Chondrocyte (in vitro differentiated cells): ENCODE data around the gene SEL1L2. TPM values are rescaled to one million over a fixed set of nuclear protein-coding genes. Genes with fewer than 3 reads are reported as not detected.
"Not testable (repeated sequence)": the region's sequence is repeated elsewhere in the genome, so short reads cannot be mapped to it uniquely, and the experiment has no call there.

Source experiments
- DNase-seq: peaks from one replicate; pipeline ENCODE4 v3.0.0; 2021; ENCODE audit warnings: mixed read lengths, low spot score
- H3K27ac Mint-ChIP-seq: one replicate; pipeline ENCODE4 v1.8.0; 2021; ENCODE audit warnings: mild to moderate bottlenecking, moderate library complexity, mixed read lengths; ENCODE audit not compliant: unreplicated experiment
- H3K27me3 Mint-ChIP-seq: 2 replicates; pipeline ENCODE4 v1.8.0; 2021; ENCODE audit warnings: low read depth, mixed read lengths
- H3K36me3 Mint-ChIP-seq: 2 replicates; pipeline ENCODE4 v1.8.0; 2021; ENCODE audit warnings: low read depth, mixed read lengths
- H3K4me1 Mint-ChIP-seq: 2 replicates; pipeline ENCODE4 v1.8.0; 2021; ENCODE audit warnings: low read depth, mild to moderate bottlenecking, mixed read lengths
- H3K4me3 Mint-ChIP-seq: one replicate; pipeline ENCODE4 v1.8.0; 2021; ENCODE audit warnings: mild to moderate bottlenecking, moderate library complexity, mixed read lengths; ENCODE audit not compliant: unreplicated experiment
- H3K9me3 Mint-ChIP-seq: 2 replicates; pipeline ENCODE4 v1.8.0; 2021; ENCODE audit warnings: low read depth, mixed read lengths
- CTCF ChIP-seq: fragments of 200-600 bp; sonication (generic); IDR thresholded peaks from 2 replicates; pipeline ENCODE4 v1.5.0; 2021; ENCODE audit warnings: antibody characterized with exemption, mild to moderate bottlenecking, moderate library complexity
- total RNA-seq: library from RNA; stranded (reverse); gene quantifications from 3 replicates; pipeline ENCODE4 v1.2.1, GENCODE V29; 2021

Gene SEL1L2
- total RNA-seq, 1 donor from 2014 or later = not detected

GRCh38 chr20:13995086-13995665, 4.8 kb upstream of the SEL1L2 start, which contains the start of gene MACROD2:
Gene MACROD2, plus strand, starts transcription at chr20:13995516.
- H3K27me3 Mint-ChIP-seq = peaks cover under 1% of the 10 kb centered on the region
- peak within 1 kb of the TSS; percentile 82 for H3K4me3 Mint-ChIP-seq
- no peak for TF ChIP-seq CTCF
- H3K9me3 Mint-ChIP-seq = peaks cover 27% of the 10 kb centered on the region
- DNase-seq = peak; percentile 95
- peaks cover 6% of the 10 kb centered on the region for H3K4me1 Mint-ChIP-seq
- H3K27ac Mint-ChIP-seq = no peak within 1 kb of the TSS
- H3K36me3 Mint-ChIP-seq = peaks cover 3% of the 10 kb centered on the region

- not testable (repeated sequence) for DNase-seq, H3K4me3 Mint-ChIP-seq, H3K27ac Mint-ChIP-seq, H3K27me3 Mint-ChIP-seq, H3K36me3 Mint-ChIP-seq, H3K4me1 Mint-ChIP-seq
- peaks cover 30% of the 10 kb centered on the region for H3K9me3 Mint-ChIP-seq
Measured at GRCh38 chr20:13991955-13992354, 1.5 kb upstream of the SEL1L2 start.

GRCh38 chr20:13991311-13991710, 897 bp upstream of the SEL1L2 start:
- no peak overlapping the region for H3K27ac Mint-ChIP-seq
- no peak for DNase-seq

GRCh38 chr20:13984211-13984610, 6.2 kb downstream of the SEL1L2 start:
- Mint-ChIP-seq H3K27me3 (peaks cover 16% of the 10 kb centered on the region), H3K4me3 (no peak overlapping the region), H3K4me1 (no peaks in the 10 kb centered on the region), H3K9me3 (peaks cover 6% of the 10 kb centered on the region), H3K27ac (no peak overlapping the region), H3K36me3 (no peaks in the 10 kb centered on the region)
- no peak for DNase-seq
- no peak for TF ChIP-seq CTCF

More at GRCh38 chr20:13991311-13991710, 897 bp upstream of the SEL1L2 start:
- H3K27me3 Mint-ChIP-seq = peaks cover 6% of the 10 kb centered on the region
- peaks cover 3% of the 10 kb centered on the region for H3K4me1 Mint-ChIP-seq
- TF ChIP-seq CTCF = no peak
- no peak overlapping the region for H3K4me3 Mint-ChIP-seq
- peaks cover 3% of the 10 kb centered on the region for H3K36me3 Mint-ChIP-seq
- H3K9me3 Mint-ChIP-seq = peaks cover 30% of the 10 kb centered on the region

GRCh38 chr20:13960525-13960924, 29.9 kb downstream of the SEL1L2 start:
- no peaks in the 10 kb centered on the region for H3K4me1 Mint-ChIP-seq
- no peak overlapping the region for H3K27ac Mint-ChIP-seq
- no peaks in the 10 kb centered on the region for H3K36me3 Mint-ChIP-seq
- no peak for DNase-seq
- no peak overlapping the region for H3K4me3 Mint-ChIP-seq
- no peak for TF ChIP-seq CTCF
- H3K27me3 Mint-ChIP-seq = no peaks in the 10 kb centered on the region
- H3K9me3 Mint-ChIP-seq = peaks cover 5% of the 10 kb centered on the region

GRCh38 chr20:13960119-13960518, 30.3 kb downstream of the SEL1L2 start:
- Mint-ChIP-seq H3K9me3 (peaks cover 5% of the 10 kb centered on the region), H3K4me3 (no peak overlapping the region), H3K27me3 (no peaks in the 10 kb centered on the region), H3K36me3 (no peaks in the 10 kb centered on the region), H3K27ac (no peak overlapping the region), H3K4me1 (no peaks in the 10 kb centered on the region)
- TF ChIP-seq CTCF = no peak
- DNase-seq = no peak
